ENCODE data around the gene TSR2. TPM values are rescaled to one million over a fixed set of nuclear protein-coding genes. Genes with fewer than 3 reads are reported as not detected.
A peak's percentile ranks its signal among the peaks of the same experiment; 100 is the strongest.
"Not testable (repeated sequence)": the region's sequence is repeated elsewhere in the genome, so short reads cannot be mapped to it uniquely, and the experiment has no call there.

TSR2 gene
- total RNA-seq, 3 donors from 2014 or later = 61.5 to 67.9 (median 64.7) TPM

DNA sequence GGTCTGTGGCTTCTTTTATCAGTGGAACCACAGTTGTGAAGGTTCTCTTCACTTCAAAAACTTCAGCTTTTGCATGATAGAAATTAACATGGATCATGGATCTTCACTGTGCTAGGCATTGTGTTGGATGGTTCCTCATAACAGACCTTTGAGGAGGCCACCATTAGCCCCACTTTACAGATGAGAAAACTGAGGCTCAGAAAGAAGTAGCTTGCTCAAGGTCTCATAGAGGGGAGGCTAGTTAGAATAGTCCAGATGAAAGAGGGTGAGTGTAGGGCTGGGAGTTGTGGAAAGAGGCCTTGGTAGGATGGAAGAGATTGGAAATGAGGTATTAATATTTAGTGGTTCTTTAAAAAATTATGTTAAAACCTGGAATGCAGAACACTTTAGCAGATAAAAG is 2.6 kb downstream of the TSR2 start:
- Mint-ChIP-seq H3K9me3 (no peaks in the 10 kb centered on the region), H3K4me3 (no peak overlapping the region), H3K4me1 (ENCODE audit: low read depth) (peaks cover 22% of the 10 kb centered on the region), H3K36me3 (ENCODE audit: insufficient read depth) (peaks cover 3% of the 10 kb centered on the region), H3K27me3 (ENCODE audit: low read depth) (no peaks in the 10 kb centered on the region)
- no peak for DNase-seq
- no peak for ATAC-seq

DNA sequence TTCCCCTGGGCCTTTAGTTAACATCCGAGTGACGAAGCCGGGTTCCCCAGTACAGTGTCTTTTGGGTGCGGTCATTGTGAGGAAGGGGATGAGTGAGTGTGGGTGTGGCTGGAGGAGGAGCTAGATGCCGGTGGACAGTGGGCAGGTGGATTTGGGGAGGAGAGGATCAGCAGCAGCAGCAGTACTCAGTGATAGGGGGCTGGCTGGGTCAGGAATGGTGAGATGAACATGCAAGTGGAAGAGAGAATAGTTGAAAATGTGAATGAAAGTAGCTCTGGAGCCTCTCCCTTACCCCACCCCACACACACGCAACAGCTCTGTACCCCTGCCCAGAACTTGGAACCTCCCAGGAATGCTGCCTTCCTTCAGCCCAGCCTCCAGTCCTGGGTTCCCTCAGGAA is 4.5 kb downstream of the TSR2 start:
- peaks cover 3% of the 10 kb centered on the region for H3K36me3 Mint-ChIP-seq (ENCODE audit: insufficient read depth)
- H3K9me3 Mint-ChIP-seq = no peaks in the 10 kb centered on the region
- no peak for DNase-seq
- H3K4me3 Mint-ChIP-seq = no peak overlapping the region
- peaks cover 22% of the 10 kb centered on the region for H3K4me1 Mint-ChIP-seq (ENCODE audit: low read depth)
- no peak for ATAC-seq
- no peaks in the 10 kb centered on the region for H3K27me3 Mint-ChIP-seq (ENCODE audit: low read depth)

DNA sequence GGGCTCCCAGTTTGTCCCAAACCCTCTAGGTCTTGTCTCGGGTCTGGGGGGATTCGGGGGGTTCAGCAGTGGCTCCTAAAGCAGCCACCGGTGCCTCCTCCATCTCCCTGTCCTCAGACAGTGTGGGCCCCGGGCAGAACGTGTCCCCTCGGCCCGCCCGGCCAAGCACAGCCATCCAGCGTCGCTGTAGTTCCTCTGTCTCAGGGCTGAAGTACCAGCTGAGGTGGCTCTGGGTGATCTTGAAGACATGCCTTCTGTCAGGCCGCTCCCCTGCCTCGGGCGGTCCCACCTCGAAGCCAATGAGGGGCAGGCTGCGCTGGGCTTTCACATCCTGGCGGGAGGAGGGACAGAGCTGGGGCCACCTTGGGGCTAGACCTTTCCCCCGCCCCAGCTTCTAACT is 5.9 kb downstream of the TSR2 start:
- Mint-ChIP-seq H3K4me3 (no peak overlapping the region), H3K27me3 (ENCODE audit: low read depth) (no peaks in the 10 kb centered on the region), H3K4me1 (ENCODE audit: low read depth) (peaks cover 19% of the 10 kb centered on the region), H3K9me3 (no peaks in the 10 kb centered on the region), H3K36me3 (ENCODE audit: insufficient read depth) (peaks cover 3% of the 10 kb centered on the region)
- ATAC-seq (peak in 1 of 2 donors; percentile 13), DNase-seq (no peak)

DNA sequence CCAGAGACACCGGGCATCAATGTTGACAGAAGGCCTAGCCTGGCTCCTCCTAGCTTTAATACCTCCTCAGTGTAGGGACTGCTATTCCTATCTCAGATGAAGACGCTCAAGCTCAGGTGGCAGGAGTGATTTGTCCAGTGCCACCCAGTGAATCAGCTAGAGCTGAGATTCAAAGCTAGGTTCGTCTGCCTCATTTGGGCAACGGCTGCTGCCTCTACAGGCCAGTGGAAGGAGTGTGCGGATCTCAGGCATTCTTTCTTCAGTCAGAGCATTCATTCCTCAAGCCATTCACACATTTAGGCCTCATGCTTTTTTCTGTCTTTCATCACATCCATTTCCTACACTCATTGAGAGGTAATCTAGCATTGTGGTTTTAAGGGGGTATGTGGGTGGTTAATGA is 7.3 kb downstream of the TSR2 start:
- no peak for DNase-seq
- H3K27me3 Mint-ChIP-seq (ENCODE audit: low read depth) = no peaks in the 10 kb centered on the region
- H3K4me1 Mint-ChIP-seq (ENCODE audit: low read depth) = peaks cover 6% of the 10 kb centered on the region
- peaks cover 3% of the 10 kb centered on the region for H3K36me3 Mint-ChIP-seq (ENCODE audit: insufficient read depth)
- H3K4me3 Mint-ChIP-seq = no peak overlapping the region
- peak in 1 of 2 donors; percentile 43 for ATAC-seq
- H3K9me3 Mint-ChIP-seq = no peaks in the 10 kb centered on the region

DNA sequence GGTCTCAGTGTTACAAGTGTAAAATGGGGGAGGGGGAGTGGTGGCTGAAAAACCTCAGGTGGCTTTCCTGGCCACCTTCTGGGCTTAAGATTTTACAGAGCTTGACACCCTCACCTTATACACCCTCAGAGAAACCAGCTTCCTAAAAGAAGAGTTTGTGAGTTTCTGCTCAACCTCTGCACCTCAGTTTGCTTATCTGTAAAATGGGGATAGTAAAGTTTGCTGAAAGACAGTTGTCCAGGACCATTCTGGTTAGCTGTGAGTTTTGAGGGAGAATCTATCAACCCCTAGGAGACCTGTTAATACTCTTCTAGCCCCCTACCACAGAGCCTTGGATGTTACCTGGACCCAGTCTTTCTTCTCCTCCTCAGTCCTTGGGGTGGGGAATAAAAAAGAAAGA is 9.7 kb downstream of the TSR2 start:
- Mint-ChIP-seq H3K4me1 (ENCODE audit: low read depth) (no peaks in the 10 kb centered on the region), H3K4me3 (no peak overlapping the region), H3K27me3 (ENCODE audit: low read depth) (no peaks in the 10 kb centered on the region), H3K36me3 (ENCODE audit: insufficient read depth) (peaks cover 3% of the 10 kb centered on the region), H3K9me3 (no peaks in the 10 kb centered on the region)
- ATAC-seq (no peak), DNase-seq (no peak)

DNA sequence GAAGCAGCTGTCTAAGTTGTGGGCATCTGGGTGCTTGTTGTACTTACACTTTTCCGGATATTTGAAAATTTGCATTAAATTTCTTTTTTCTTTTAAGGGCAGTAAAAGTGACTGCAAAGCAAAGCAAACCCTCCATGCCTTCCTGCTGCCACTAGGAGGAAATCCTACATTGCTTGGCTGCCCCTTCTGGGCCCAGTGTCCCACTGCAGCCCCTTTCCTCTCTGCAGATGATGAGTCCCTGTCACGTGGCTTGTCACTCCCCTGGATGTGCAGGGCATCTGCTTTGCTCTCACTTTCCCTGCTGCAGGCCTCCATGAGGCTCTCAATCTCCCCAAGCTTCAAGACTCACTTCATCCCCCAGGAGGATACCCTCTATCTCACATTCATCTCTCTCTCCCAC is 12.7 kb downstream of the TSR2 start:
- H3K4me3 Mint-ChIP-seq = no peak overlapping the region
- no peaks in the 10 kb centered on the region for H3K4me1 Mint-ChIP-seq (ENCODE audit: low read depth)
- peak in 1 of 2 donors; percentile 32 for ATAC-seq

DNA sequence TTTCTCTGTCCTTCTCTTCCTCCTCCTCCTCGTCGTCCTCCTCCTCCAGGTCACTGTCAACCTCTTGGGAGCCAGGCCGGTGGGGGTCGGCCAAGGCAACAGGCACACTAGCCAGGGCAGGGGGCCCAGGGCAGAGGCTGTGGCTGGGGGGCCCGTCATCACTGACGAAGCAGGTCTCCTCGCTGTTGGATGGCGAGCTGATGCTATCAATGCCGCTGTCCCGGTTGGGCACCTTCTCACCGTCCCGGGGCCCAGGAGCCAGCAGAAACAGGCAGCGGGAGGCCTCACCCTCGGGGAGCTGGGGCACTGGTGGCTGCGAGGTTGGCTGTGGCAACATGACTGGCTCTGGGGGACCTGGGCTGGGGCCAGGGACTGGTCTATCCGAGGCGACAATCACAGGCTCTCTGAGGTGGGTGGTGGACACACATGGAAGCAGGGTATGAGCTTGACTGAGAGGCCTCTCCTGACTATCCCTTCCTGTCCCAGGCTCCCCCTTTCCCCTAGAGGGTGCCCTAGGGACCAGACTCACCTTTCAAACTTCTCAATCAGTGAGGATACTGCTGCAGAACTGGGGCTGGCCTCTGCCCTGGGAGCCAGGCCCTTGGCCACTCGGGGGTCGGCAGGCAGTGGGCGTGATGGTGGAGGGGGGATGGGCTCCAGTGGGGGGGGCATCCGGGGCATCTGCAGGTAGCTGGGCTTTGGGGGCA is 30.0 kb downstream of the TSR2 start:
- Mint-ChIP-seq H3K9me3 (no peaks in the 10 kb centered on the region), H3K27me3 (ENCODE audit: low read depth) (no peaks in the 10 kb centered on the region), H3K4me3 (no peak overlapping the region), H3K4me1 (ENCODE audit: low read depth) (no peaks in the 10 kb centered on the region), H3K36me3 (ENCODE audit: insufficient read depth) (no peaks in the 10 kb centered on the region)
- ATAC-seq (no peak), DNase-seq (no peak)

More for the DNA sequence above, 12.7 kb downstream of the TSR2 start:
- Mint-ChIP-seq H3K27me3 (ENCODE audit: low read depth) (no peaks in the 10 kb centered on the region), H3K36me3 (ENCODE audit: insufficient read depth) (peaks cover 3% of the 10 kb centered on the region), H3K9me3 (no peaks in the 10 kb centered on the region)
- DNase-seq = no peak

DNA sequence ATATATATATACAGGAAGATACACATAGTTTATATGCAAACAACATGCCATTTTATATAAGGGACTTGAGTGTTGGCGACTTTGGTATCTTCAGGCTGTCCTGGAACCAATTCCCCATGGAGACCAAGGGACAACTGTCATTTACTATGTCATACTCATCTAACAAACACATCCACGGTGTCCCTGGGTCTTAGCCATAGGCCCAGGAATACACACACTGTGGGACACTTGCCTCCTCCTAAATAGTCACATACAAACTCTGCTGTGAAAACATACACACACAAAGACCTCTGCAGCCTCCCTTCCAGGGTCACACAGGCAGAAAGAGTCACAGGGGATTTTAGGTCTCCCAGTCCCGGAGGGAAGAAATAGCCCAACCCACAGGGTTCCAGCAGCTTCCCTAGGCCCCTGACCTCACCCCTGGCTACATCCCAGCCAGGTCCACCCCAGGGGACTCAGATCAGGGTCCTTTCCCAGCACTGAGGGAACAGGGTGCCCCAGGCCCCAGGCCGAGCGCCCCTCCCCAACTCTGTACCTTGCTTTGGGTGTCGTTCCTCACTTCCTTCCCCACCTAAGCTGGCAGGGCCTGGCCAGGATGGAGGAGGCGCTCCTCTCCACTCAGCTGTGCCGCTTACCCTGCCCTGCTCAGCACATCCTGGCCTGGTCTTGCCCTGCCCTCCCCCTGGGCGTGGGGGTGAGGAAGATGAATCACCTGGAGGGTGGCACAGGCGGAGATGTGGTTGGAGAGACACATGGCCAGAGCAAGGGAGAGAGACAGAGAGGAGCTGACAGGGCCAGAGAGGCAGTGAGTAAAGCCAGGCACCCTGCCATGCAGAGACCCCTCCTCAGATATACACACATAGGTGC is 34.0 kb downstream of the TSR2 start:
- Mint-ChIP-seq H3K36me3 (ENCODE audit: insufficient read depth) (no peaks in the 10 kb centered on the region), H3K4me1 (ENCODE audit: low read depth) (no peaks in the 10 kb centered on the region), H3K4me3 (no peak overlapping the region), H3K9me3 (no peaks in the 10 kb centered on the region), H3K27me3 (ENCODE audit: low read depth) (no peaks in the 10 kb centered on the region)
- ATAC-seq (no peak), DNase-seq (no peak)

DNA sequence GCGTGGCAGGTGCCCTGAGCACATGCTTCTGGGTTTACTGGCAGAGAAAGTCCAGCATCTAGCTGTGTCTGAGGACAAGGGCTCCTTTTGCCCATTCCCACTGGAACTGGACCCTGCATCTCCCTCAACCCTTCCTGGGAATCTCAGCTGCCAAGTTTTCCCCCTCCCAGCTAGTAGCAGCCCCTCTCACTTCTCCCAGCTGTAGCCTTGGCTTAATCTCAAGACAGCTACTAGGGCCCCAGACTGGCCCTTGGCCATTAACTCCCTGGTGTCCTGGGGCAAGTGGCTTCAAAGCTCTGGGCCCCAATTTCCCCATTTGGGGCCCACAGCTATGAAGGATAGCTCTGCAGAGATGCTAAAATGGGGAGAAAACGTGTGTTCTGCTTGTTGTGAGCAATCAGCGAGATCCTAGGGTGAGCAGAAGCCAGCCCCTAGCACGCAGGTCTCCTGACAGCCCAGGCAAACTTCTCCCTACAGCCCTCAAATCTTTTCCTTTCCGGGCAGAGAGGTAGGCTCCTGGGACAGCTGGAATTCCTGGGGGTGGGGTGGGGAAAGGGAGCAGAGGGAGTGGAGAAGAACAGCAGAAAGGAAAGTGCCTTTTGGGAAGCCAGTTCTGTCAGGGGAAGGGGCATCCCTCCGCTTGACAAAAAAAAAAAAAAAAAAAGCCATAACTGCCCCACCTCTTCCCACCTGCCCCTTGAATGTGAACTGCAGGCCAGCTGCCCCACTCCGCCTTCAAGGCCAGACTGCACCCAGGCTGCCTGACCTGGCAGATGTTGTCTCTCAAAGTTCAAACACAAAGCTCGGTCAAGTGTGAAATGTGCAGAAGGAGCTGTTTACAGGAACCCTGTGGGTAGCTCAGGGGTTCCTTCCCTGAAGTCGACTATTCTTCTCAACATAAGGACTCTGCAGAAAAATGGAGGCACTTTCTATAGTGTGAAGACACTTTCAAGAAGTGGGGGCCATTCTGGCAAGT is 39.2 kb downstream of the TSR2 start:
- Mint-ChIP-seq H3K4me3 (no peak overlapping the region), H3K27me3 (ENCODE audit: low read depth) (peaks cover 1% of the 10 kb centered on the region), H3K4me1 (ENCODE audit: low read depth) (no peaks in the 10 kb centered on the region), H3K36me3 (ENCODE audit: insufficient read depth) (no peaks in the 10 kb centered on the region), H3K9me3 (no peaks in the 10 kb centered on the region)
- no peak for DNase-seq
- no peak for ATAC-seq

DNA sequence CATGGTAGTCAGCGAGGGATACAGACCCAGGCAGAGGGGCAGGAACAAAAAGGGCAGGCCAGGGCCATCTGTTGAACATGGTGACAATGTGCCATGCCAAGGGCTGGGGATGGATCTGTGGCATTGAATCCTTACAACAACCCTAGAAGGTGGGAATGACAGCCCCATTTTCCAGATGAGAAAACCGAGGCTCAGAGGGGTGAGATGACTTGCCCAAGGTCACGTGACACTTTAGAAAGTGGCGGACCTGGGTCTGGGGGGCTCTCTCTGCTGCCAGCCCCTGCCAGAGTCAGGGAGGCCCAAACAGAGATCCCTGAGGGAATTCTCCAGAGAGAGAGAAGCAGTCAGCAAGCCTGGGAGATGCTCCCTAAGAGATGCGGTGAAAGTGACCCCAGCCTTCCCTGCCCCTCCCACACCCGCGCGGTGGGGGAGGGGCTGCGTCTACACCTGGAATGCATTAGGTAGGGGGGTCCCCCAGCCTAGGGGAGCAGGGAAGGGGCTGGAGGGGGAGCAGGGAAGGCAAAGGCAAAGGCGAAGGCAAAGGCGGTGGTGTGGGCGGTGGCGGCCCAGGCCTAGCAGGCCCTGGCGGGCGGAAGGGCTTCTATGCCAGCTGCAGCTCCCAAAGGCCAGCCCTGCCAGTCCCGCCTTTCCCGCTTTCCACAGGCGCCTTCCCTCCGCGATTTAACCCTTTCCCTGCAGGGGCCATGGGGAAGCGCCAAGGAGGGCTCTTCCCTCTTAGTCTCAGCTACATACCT is 42.8 kb downstream of the TSR2 start:
- Mint-ChIP-seq H3K27me3 (ENCODE audit: low read depth) (peaks cover 1% of the 10 kb centered on the region), H3K4me3 (no peak overlapping the region), H3K9me3 (no peaks in the 10 kb centered on the region), H3K36me3 (ENCODE audit: insufficient read depth) (no peaks in the 10 kb centered on the region), H3K4me1 (ENCODE audit: low read depth) (no peaks in the 10 kb centered on the region)
- DNase-seq = no peak
- ATAC-seq = no peak

DNA sequence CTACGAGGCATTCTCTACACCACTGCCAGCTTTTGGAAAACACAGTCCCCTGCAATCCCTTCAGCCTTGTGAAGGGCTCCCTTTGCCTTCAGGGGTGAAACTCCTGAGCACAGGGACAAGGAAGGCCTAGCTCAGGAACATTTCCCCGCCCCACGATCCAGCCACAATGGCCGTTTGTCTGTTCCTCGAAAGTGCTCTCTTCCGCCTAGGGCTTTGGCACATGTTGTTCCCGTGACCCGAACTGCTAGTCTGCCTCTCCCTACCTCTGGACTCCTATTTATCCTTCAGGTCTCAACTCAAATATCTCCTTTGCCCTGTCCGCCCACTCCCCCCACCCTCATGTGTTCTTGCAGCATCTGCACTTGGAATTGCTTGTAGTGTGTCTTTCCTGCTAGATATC is 43.7 kb downstream of the TSR2 start:
- no peaks in the 10 kb centered on the region for H3K36me3 Mint-ChIP-seq (ENCODE audit: insufficient read depth)
- ATAC-seq = no peak
- H3K4me3 Mint-ChIP-seq = no peak overlapping the region
- H3K9me3 Mint-ChIP-seq = no peaks in the 10 kb centered on the region
- H3K4me1 Mint-ChIP-seq (ENCODE audit: low read depth) = no peaks in the 10 kb centered on the region
- DNase-seq = no peak
- H3K27me3 Mint-ChIP-seq (ENCODE audit: low read depth) = peaks cover 1% of the 10 kb centered on the region

DNA sequence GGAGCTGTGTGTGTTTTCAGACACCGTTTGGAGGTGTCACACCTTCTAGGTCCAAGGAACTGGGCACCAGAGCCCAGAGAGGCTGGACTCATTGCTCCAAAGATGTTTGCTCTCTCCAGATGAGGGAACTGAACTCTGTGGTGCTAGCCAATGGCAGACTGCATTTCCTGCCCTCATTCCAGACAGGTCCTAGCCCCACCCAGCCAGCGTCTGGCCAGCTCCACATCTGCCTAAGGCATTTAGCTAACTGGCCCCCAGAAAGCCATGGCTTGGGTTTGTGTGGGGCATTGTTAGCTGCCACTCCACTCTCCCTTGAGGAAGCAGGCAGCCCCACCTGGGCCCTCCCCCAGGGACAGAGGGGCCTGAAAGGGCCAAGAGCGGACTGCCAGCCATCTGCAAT is 44.5 kb downstream of the TSR2 start:
- no peak for DNase-seq
- H3K36me3 Mint-ChIP-seq (ENCODE audit: insufficient read depth) = no peaks in the 10 kb centered on the region
- H3K4me1 Mint-ChIP-seq (ENCODE audit: low read depth) = no peaks in the 10 kb centered on the region
- ATAC-seq = no peak
- H3K27me3 Mint-ChIP-seq (ENCODE audit: low read depth) = peaks cover 1% of the 10 kb centered on the region
- no peaks in the 10 kb centered on the region for H3K9me3 Mint-ChIP-seq
- H3K4me3 Mint-ChIP-seq = no peak overlapping the region

DNA sequence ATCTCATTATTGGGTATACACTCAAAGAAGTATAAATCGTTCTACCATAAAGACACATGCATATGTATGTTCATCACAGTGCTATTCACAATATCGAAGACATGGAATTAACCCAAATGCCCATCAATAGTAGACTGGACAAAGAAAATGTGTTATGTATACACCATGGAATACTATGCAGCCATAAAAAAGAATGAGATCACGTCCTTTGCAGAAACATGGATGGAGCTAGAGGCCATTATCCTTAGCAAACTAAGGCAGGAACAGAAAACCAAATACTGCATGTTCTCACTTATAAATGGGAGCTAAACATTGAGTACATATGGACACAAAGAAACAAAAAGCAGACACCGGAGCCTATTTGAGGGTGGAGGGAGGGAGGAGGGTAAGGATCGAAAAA is 49.6 kb downstream of the TSR2 start:
- not testable (repeated sequence) for H3K4me1 Mint-ChIP-seq (ENCODE audit: low read depth); H3K4me3 Mint-ChIP-seq; ATAC-seq; DNase-seq; H3K27me3 Mint-ChIP-seq (ENCODE audit: low read depth); H3K9me3 Mint-ChIP-seq; H3K36me3 Mint-ChIP-seq (ENCODE audit: insufficient read depth)

DNA sequence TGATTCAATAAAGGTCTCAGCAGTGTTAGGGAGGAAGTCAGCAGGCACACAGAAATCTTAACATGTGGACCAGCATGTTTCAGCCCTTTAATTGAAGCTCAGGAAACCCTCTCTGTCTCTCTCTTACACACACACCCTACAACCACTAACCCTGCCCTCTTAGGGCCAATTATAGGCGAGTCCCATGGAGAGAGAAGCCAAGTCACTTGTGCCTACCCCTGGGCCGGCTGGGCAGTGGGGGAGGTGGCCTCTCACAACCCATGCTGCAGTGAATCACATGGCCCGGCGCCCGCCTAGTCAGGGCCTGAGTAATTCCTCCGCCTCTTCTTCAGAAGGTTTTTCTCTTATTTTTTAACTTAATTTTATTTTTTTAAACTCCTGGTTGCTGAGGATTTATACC is 52.1 kb downstream of the TSR2 start:
- peaks cover 5% of the 10 kb centered on the region for H3K4me1 Mint-ChIP-seq (ENCODE audit: low read depth)
- no peak overlapping the region for H3K4me3 Mint-ChIP-seq
- no peaks in the 10 kb centered on the region for H3K36me3 Mint-ChIP-seq (ENCODE audit: insufficient read depth)
- no peak for ATAC-seq
- no peak for DNase-seq
- H3K9me3 Mint-ChIP-seq = peaks cover 3% of the 10 kb centered on the region
- peaks cover 20% of the 10 kb centered on the region for H3K27me3 Mint-ChIP-seq (ENCODE audit: low read depth)

All from activated T-cell treated with anti-CD3 and anti-CD28 coated beads, Interleukin-2, amount 50 U/mL, for 4 hours (primary cell).